ENCODE measurements around the gene TEKT3.

TEKT3 gene

GRCh38 chr17:15289285-15290183, 51.9 kb downstream of the TEKT3 start:
- DNase-seq, result no peak

- no peak for DNase-seq
These were observed 52.5 kb downstream of the TEKT3 start for GRCh38 chr17:15288859-15289258.

GRCh38 chr17:15287538-15288267, 53.7 kb downstream of the TEKT3 start:
- DNase-seq, result no peak

GRCh38 chr17:15285466-15285865, 55.9 kb downstream of the TEKT3 start:
- no peak for DNase-seq

- no peak for DNase-seq
These were observed 56.9 kb downstream of the TEKT3 start for GRCh38 chr17:15284537-15284936.

GRCh38 chr17:15284107-15284506, 57.3 kb downstream of the TEKT3 start:
- no peak for DNase-seq

GRCh38 chr17:15281909-15282308, 59.5 kb downstream of the TEKT3 start:
- DNase-seq, result no peak

GRCh38 chr17:15278924-15279477, 62.4 kb downstream of the TEKT3 start:
- no peak for DNase-seq

GRCh38 chr17:15278380-15278779, 63.0 kb downstream of the TEKT3 start:
- DNase-seq, result no peak

- no peak for DNase-seq
These were observed 67.4 kb downstream of the TEKT3 start for GRCh38 chr17:15274017-15274416.

- DNase-seq, result no peak
These were observed 68.1 kb downstream of the TEKT3 start for GRCh38 chr17:15273141-15273793.

- no peak for DNase-seq
These were observed 69.7 kb downstream of the TEKT3 start for GRCh38 chr17:15271741-15272140.

GRCh38 chr17:15270628-15271381, 70.6 kb downstream of the TEKT3 start:
- no peak for DNase-seq

- no peak for DNase-seq
These were observed 71.7 kb downstream of the TEKT3 start for GRCh38 chr17:15269780-15270089.

GRCh38 chr17:15269087-15269779, 72.2 kb downstream of the TEKT3 start:
- DNase-seq, result no peak

GRCh38 chr17:15268461-15268860, 72.9 kb downstream of the TEKT3 start:
- no peak for DNase-seq

- no peak for DNase-seq
These were observed 73.4 kb downstream of the TEKT3 start for GRCh38 chr17:15267996-15268395.

- DNase-seq, result no peak
These were observed 74.9 kb downstream of the TEKT3 start for GRCh38 chr17:15266325-15267125.

GRCh38 chr17:15265131-15265530, 76.3 kb downstream of the TEKT3 start, which contains the start of gene PMP22:
Gene PMP22, minus strand, starts transcription at chr17:15265326. Its CDS starts 4,599 bp downstream, at chr17:15260727.
- no peak for DNase-seq

- no peak for DNase-seq
These were observed 76.9 kb downstream of the TEKT3 start for GRCh38 chr17:15264542-15264941.

- DNase-seq, result no peak
These were observed 77.7 kb downstream of the TEKT3 start for GRCh38 chr17:15263680-15264079.

Data from NCI-H1694 treated with DMSO at 0.1 percent for 48 hours (cell line).